Kidney (tissue), 14 donors: Measurements from ENCODE around the gene RBP7. TPM values are rescaled to one million over a fixed set of nuclear protein-coding genes. Genes with fewer than 3 reads are reported as not detected.

ENCODE experiments used
- DNase-seq, 5 donors: peaks; one replicate each; pipeline ENCODE4 v3.0.0-alpha.2; 2013 to 2020
- FAIRE-seq: peaks from 2 replicates; lab custom pipeline; 2012; peaks lifted over from hg19 to GRCh38; lab: Jason Lieb, UNC
- H3K27ac ChIP-seq, 2 donors: one replicate each; pipeline ENCODE4 v1.7.0; 2013; ENCODE audit warnings: low read depth in 2 of 2, low read length in 2 of 2, inconsistent platforms in 1 of 2
- H3K27me3 ChIP-seq: one replicate; pipeline ENCODE4 v1.7.1; 2013; ENCODE audit warnings: low read length, inconsistent platforms; ENCODE audit not compliant: control insufficient read depth, insufficient read depth
- H3K36me3 ChIP-seq, 3 donors: one replicate each; pipeline versions ENCODE4 v1.7.0 to v1.7.1; 2013; ENCODE audit warnings: low read length in 3 of 3, control low read depth in 1 of 3, inconsistent platforms in 1 of 3; ENCODE audit not compliant: insufficient read depth in 3 of 3, control insufficient read depth in 2 of 3
- H3K4me1 ChIP-seq, 3 donors: one replicate each; pipeline versions ENCODE4 v1.7.0 to v1.7.1; 2013; ENCODE audit warnings: low read length in 3 of 3, inconsistent platforms in 1 of 3, low read depth in 1 of 3; ENCODE audit not compliant: control insufficient read depth in 2 of 3, insufficient read depth in 2 of 3
- H3K4me3 ChIP-seq, 3 donors: one replicate each; pipeline versions ENCODE4 v1.7.0 to v1.8.1; 2013; ENCODE audit warnings: low read length in 3 of 3, control low read depth in 1 of 3, inconsistent platforms in 1 of 3
- H3K9ac ChIP-seq, 3 donors: one replicate each; pipeline versions ENCODE4 v1.7.0 to v1.7.1; 2013; ENCODE audit warnings: low read length in 3 of 3, control low read depth in 1 of 3, inconsistent platforms in 1 of 3
- H3K9me3 ChIP-seq, 3 donors: one replicate each; pipeline versions ENCODE4 v1.7.0 to v1.7.1; 2013; ENCODE audit warnings: low read length in 3 of 3, control low read depth in 1 of 3, inconsistent platforms in 1 of 3; ENCODE audit not compliant: control insufficient read depth in 2 of 3, insufficient read depth in 1 of 3
- intact Hi-C: fragments of 100-400 bp; cut with DNase I; formaldehyde crosslinking; loops from one replicate; pipeline ENCODE4 v1.11.1; 2022
- polyA plus RNA-seq: library from polyadenylated mRNA; stranded (reverse); fragments of 350-450 nt; fragmentation: Illumina TruSeq; extraction: RNeasy Lipid Tissue Mini Kit (QIAGEN cat#74804); gene quantifications from one replicate; pipeline ENCODE4 v1.2.3, GENCODE V29; 2014; ENCODE audit warnings: low read depth, low replicate concordance; ENCODE audit not compliant: insufficient read depth
- total RNA-seq: library from RNA; stranded (reverse); fragmentation: NEBNext Ultra II Directional; extraction: Animal tissue kit (Norgen Biotek cat#: 25700); gene quantifications from one replicate; pipeline ENCODE4 v1.2.1, GENCODE V29; 2021
- TF ChIP-seq, protein P1 (sequence below): IDR thresholded peaks from 3 replicates; pipeline ENCODE4 v1.5.1; 2012; ENCODE audit warnings: mild to moderate bottlenecking, moderate library complexity, borderline replicate concordance; ENCODE audit not compliant: insufficient read depth; ENCODE audit errors: extremely low read depth
- donor health status: control.
- donor health status: control.
- donor health status: control.
- donor health status: control.
- donor health status: control.
- donor health status: DM: yes; HTN: yes; CAD: no.
- donor health status: Normal renal cell carcinoma (clear cell type).

Gene RBP7
- total and polyA plus RNA-seq, 2 donors from 2014 or later = 21.2 to 49.3 TPM

- no peaks in the 10 kb centered on the region for H3K36me3 ChIP-seq
- H3K27me3 ChIP-seq = no peaks in the 10 kb centered on the region
- FAIRE-seq (no peak), DNase-seq (no peak)
- TF ChIP-seq, protein P1, sequence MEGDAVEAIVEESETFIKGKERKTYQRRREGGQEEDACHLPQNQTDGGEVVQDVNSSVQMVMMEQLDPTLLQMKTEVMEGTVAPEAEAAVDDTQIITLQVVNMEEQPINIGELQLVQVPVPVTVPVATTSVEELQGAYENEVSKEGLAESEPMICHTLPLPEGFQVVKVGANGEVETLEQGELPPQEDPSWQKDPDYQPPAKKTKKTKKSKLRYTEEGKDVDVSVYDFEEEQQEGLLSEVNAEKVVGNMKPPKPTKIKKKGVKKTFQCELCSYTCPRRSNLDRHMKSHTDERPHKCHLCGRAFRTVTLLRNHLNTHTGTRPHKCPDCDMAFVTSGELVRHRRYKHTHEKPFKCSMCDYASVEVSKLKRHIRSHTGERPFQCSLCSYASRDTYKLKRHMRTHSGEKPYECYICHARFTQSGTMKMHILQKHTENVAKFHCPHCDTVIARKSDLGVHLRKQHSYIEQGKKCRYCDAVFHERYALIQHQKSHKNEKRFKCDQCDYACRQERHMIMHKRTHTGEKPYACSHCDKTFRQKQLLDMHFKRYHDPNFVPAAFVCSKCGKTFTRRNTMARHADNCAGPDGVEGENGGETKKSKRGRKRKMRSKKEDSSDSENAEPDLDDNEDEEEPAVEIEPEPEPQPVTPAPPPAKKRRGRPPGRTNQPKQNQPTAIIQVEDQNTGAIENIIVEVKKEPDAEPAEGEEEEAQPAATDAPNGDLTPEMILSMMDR = no peak
- no peaks in the 10 kb centered on the region for H3K4me1 ChIP-seq
- H3K4me3 ChIP-seq = no peak overlapping the region
- H3K27ac ChIP-seq = no peak overlapping the region
- intact Hi-C loops = no loop called here
- H3K9ac ChIP-seq = no peak overlapping the region
- H3K9me3 ChIP-seq = no peaks in the 10 kb centered on the region
Observed at GRCh38 chr1:10059342-10059718, 62.3 kb downstream of the RBP7 start.

DNA sequence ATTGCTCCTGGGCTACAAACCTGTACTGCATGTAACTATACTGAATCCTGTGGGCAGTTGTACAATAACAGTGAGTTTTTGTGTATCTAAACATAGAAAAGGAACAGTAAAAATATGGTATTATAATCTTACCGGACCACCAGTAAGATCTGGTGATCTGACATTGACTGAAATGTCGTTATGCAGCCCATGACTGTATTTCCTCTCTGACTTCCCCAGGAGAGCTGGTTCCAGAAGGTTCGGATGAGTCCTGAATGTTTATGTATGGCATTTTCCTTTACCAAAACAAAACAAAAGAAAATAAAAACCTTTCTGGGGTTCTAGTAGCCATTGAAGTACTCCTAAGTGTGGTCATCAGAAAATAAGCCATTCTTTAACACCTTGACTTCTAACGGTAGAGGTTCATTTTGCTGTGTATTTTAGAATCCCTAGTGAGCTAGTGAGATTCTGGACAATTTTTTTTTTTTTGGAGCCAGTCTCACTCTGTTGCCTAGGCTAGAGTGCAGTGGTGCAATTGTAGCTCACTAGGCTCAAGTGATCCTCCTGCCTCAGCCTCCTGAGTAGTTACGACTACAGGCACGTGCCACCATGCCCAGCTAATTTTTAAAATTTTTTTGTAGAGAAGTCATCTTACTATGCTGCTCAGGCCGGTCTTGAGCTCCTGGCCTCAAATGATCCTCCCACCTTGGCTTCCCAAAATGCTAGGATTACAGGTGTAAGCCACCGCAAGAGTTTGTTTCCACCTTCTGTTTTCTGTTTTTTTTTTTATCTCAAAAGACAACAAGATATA is 63.5 kb downstream of the RBP7 start:
- no peaks in the 10 kb centered on the region for H3K36me3 ChIP-seq
- TF ChIP-seq, protein P1 = no peak
- H3K27me3 ChIP-seq = no peaks in the 10 kb centered on the region
- intact Hi-C loops = no loop called here
- H3K9me3 ChIP-seq = no peaks in the 10 kb centered on the region
- no peak for DNase-seq
- FAIRE-seq = no peak
- H3K4me1 ChIP-seq = peaks cover 0 to 4% (median 4%) of the 10 kb centered on the region in 3 donors
- no peak overlapping the region for H3K9ac ChIP-seq
- no peak overlapping the region for H3K27ac ChIP-seq
- H3K4me3 ChIP-seq = no peak overlapping the region

- H3K4me1 ChIP-seq = peaks cover 0 to 5% (median 4%) of the 10 kb centered on the region in 3 donors
- no peaks in the 10 kb centered on the region for H3K36me3 ChIP-seq
- TF ChIP-seq, protein P1 = no peak
- DNase-seq (no peak), FAIRE-seq (no peak)
- intact Hi-C loops = no loop called here
- no peak overlapping the region for H3K9ac ChIP-seq
- H3K9me3 ChIP-seq = no peaks in the 10 kb centered on the region
- H3K4me3 ChIP-seq = no peak overlapping the region
- H3K27me3 ChIP-seq = no peaks in the 10 kb centered on the region
- H3K27ac ChIP-seq = no peak overlapping the region
Observed at GRCh38 chr1:10061276-10061675, 64.2 kb downstream of the RBP7 start.
